HL-60 (cell line): ENCODE measurements around the gene TBC1D14.

Experiments
- DNase-seq, 2 experiments: peaks; one replicate each; pipeline ENCODE4 v3.0.0-alpha.2; 2010 to 2020; ENCODE audit warnings: low read depth in 1 of 2, low spot score in 1 of 2
- H3K27ac ChIP-seq: fragments of 250-450 bp; sonication (Bioruptor Pico); replicated peaks from 2 replicates; pipeline ENCODE4 v1.5.1; 2020; ENCODE audit warnings: mild to moderate bottlenecking, moderate library complexity
- H3K27me3 ChIP-seq: fragments of 250-450 bp; sonication (Bioruptor Pico); 2 replicates; pipeline ENCODE4 v1.5.1; 2021; ENCODE audit warnings: mild to moderate bottlenecking, moderate library complexity; ENCODE audit not compliant: insufficient read depth, poor library complexity, severe bottlenecking
- H3K4me3 ChIP-seq: replicated peaks from 2 replicates; pipeline ENCODE4 v1.5.1; 2011; ENCODE audit warnings: mild to moderate bottlenecking, control low read depth, low read length; ENCODE audit not compliant: insufficient read depth
- CTCF ChIP-seq: IDR thresholded peaks from one replicate; pipeline ENCODE4 v1.5.1; 2011; ENCODE audit warnings: low read length, control low read depth, inconsistent platforms; ENCODE audit not compliant: insufficient read depth
- GABPA ChIP-seq: IDR thresholded peaks from 2 replicates; pipeline ENCODE4 v1.6.1; 2012; ENCODE audit warnings: low read depth
- POLR2AphosphoS5 ChIP-seq: IDR thresholded peaks from 2 replicates; pipeline ENCODE4 v1.6.1; 2012; ENCODE audit warnings: low read depth
- REST ChIP-seq: IDR thresholded peaks from 2 replicates; pipeline ENCODE4 v1.6.1; 2012; ENCODE audit warnings: low read depth; ENCODE audit not compliant: insufficient replicate concordance
- SPI1 ChIP-seq: IDR thresholded peaks from 2 replicates; pipeline ENCODE4 v1.6.1; 2012; ENCODE audit warnings: low read depth, mild to moderate bottlenecking, borderline replicate concordance

Gene TBC1D14

GRCh38 chr4:6894086-6894478, 15.5 kb upstream of the TBC1D14 start:
- H3K27ac ChIP-seq = peak overlapping the region; percentile 78
- TF ChIP-seq POLR2AphosphoS5 (no peak), CTCF (no peak), SPI1 (no peak), GABPA (no peak), REST (no peak)
- DNase-seq = no peak
- H3K27me3 ChIP-seq = no peaks in the 10 kb centered on the region
- no peak overlapping the region for H3K4me3 ChIP-seq

GRCh38 chr4:6894528-6895498, 14.8 kb upstream of the TBC1D14 start:
- TF ChIP-seq POLR2AphosphoS5 (no peak), SPI1 (no peak), GABPA (no peak), REST (no peak), CTCF (no peak)
- Histone ChIP-seq H3K27me3 (no peaks in the 10 kb centered on the region), H3K4me3 (no peak overlapping the region), H3K27ac (no peak overlapping the region)
- no peak for DNase-seq

GRCh38 chr4:6896035-6896434, 13.6 kb upstream of the TBC1D14 start:
- no peaks in the 10 kb centered on the region for H3K27me3 ChIP-seq
- no peak overlapping the region for H3K27ac ChIP-seq
- no peak overlapping the region for H3K4me3 ChIP-seq
- TF ChIP-seq GABPA (no peak), CTCF (no peak), POLR2AphosphoS5 (no peak), REST (no peak), SPI1 (no peak)
- DNase-seq = no peak
